HG02885 (cell line): Measurements from ENCODE around the gene TMIGD3.

Experiments
- ATAC-seq: cut with Tn5 transposase; IDR thresholded peaks from one replicate; pipeline ENCODE4 v1.9.1; 2021; ENCODE audit warnings: mild to moderate bottlenecking; ENCODE audit not compliant: unreplicated experiment, poor library complexity

The TMIGD3 gene

DNA sequence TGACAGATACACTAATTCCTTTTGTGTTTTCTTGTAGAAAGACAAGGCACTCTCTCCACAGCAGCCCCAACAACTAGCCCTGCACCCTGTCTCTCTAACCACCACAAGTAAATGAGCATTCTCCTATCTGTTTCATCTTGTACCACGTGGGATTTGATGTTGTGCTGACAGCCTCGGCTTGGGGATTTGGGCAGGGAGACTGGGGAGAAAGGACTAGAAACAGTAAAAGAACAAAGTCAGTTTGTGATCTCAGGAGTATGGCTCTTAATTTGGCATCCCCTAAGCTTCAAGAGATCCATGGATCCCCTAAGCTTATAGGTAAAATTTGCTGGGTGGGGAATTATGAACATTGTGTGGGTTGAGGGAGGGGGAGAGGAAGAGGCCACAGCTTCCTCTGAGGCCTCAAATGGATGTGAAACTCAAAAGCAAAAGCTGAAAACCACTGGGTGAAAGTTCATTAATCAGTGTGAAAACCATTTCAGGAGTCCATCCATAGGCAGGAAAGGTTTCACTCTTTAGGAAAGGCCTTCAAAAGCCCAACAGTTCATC, 26.6 kb downstream of the TMIGD3 start:
- ATAC-seq, result peak; percentile 85

DNA sequence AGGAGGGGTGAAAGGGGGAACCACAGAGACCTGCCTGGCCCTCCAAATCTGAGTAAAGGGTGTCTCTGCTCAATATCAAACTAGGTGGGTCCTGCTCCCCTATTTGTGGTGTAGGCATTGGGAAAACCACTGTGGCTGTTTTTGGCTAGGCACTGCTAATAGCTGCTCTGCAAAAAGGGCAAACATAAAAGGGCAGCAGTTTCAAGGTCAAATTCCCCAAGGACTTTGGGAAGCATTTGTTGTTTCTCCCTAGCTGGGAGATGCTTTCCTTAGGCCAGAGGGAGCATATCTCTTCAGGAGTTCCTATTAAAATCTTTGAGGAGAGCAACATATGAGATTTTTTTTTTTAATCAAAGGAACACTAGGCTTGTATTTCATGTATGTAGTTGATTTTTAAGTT, 27.2 kb downstream of the TMIGD3 start:
- ATAC-seq, result no peak

DNA sequence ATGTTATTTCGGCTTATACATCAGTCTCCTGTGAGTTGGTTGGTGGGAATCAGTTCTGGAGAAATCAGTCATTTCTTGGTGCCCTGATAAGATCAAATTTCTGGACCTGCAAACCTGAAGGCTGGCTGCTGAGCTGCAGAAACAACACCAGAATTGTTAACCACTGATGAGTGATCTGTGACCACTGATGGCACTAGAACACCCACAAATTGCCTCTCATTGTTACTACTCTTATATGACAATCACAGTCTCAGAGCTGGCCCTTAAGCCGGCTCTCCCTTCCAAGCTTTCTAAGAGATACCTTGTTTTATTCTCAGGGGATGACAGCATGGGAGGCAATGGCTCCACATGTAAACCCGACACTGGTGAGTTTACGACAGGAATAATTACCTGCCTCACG, 27.7 kb downstream of the TMIGD3 start:
- ATAC-seq, result no peak

DNA sequence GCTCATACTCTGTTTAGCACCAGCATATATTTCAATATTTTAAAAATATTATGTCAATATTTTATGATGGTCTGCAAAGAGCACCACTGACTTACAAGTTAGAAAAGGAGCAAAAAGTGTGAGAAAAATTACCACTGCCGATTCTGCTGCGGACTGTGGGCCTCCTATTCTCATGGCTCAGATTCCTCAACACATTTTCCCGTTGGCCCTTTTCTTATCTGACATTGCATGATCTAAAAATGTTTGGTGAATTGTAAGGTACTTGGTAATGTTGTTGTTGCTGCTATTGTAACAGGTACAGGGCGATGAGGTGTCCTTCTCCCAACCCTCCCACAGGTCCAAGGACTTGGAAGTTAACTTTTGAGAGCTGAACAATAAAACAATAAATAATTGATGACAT, 28.9 kb downstream of the TMIGD3 start:
- no peak for ATAC-seq

DNA sequence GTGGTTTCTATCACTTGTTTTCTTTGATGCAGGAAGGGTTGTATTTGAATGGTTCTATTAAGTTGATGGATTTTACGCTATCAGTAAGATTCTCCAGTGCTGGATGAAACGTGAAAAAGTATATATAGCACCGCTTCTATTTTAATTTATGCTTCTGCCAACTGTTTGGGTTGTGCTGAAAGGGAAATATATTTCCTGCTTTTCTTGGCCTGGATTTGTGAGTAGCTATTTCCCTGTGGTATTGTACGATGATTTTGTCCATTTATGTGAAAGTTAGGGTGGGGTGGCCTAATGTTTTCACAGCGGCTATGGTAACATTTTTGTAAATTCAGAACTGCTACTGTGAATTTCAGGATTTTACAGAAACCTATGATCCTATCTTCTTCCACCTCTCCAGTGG, 29.3 kb downstream of the TMIGD3 start:
- ATAC-seq, result no peak

DNA sequence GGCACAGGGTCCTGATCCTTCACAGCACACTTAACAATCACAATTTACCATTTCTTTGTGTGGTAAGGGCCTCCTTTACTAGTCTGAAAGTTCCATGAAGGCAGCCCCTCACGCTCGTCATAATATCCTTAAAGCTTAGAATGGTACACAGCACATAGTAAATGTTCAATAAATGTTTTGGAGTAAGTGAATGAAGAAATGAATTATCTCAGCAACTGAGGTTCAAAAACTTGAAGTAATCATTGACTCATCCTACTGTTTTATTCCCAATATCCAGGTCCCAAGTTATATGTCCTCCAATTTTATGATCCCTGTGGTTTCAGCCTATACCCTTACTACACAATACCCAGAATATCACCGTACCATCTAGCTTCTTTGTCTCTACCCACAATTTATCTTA, 31.9 kb downstream of the TMIGD3 start:
- no peak for ATAC-seq

DNA sequence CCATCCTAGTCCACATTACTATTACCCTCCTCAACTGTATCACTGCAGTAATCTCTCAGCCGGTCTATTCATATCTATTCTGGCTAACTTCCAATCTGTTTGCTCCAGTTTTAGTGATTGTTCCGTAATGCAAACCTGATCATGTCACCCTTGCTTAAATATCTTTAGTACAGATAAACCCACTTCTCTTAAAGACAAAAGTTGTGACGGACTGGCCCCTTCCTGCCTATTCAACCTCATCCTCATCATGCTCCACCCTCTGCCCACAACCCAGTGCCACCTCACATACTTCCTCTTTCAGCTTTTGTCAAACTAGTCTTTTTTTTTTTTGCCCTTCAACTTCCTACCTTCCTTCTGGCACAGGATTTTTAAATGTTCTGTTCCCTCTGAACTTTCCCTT, 32.4 kb downstream of the TMIGD3 start:
- ATAC-seq, result no peak

DNA sequence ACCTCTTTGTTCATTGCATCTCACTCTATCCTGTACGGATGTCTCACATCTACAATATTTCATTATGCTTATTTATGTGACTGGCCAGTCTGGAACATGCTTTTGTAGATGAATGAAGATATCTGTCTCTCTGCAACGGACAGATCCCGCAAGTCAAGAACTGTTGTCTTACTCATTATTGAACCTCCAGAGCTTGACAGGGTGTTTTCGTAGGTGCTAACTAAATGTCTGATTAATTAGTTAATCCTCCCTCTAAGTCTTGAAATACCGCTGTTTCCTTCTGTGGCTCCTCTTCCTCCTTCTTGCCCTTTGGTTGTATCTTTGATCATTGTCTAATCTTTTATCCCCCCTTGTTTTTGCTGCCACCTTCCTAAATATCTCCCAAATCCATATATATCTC, 32.8 kb downstream of the TMIGD3 start:
- no peak for ATAC-seq

DNA sequence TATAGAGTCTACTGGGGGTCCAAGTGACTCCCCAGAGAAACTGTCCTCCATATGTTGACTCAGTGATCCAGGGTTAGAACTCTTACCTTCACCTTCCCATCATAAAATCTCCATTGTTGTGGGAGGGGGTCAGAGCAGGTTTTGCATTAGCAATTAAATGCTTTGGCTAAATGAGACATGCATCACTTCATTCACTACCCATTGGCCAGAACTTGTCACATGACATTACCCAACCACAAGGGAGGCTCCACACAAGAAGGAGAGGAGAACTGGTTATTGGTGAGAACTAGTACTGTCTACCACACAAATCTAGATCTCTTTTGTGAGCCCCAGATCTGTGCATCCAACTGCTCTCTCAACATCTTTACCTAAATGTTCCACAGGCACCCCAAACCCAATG, 33.9 kb downstream of the TMIGD3 start:
- ATAC-seq, result no peak

DNA sequence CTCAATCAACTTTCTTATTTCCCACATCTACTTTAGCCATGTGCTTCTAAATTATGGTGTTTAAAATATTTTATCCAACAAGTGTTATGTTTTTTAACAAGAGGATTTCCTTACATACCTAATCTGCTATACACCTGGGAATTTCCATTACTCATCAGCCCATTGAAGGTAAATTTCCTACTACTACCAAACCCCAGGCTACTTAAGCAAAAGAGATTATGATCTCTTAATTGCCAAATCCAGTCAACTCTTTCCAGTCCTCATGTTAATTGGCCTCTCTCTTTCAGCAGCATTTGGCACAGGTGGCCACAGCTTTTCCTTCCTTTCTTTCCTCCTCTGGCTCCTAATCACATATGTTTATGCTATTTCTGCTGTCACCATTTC, 34.7 kb downstream of the TMIGD3 start:
- ATAC-seq, result no peak

DNA sequence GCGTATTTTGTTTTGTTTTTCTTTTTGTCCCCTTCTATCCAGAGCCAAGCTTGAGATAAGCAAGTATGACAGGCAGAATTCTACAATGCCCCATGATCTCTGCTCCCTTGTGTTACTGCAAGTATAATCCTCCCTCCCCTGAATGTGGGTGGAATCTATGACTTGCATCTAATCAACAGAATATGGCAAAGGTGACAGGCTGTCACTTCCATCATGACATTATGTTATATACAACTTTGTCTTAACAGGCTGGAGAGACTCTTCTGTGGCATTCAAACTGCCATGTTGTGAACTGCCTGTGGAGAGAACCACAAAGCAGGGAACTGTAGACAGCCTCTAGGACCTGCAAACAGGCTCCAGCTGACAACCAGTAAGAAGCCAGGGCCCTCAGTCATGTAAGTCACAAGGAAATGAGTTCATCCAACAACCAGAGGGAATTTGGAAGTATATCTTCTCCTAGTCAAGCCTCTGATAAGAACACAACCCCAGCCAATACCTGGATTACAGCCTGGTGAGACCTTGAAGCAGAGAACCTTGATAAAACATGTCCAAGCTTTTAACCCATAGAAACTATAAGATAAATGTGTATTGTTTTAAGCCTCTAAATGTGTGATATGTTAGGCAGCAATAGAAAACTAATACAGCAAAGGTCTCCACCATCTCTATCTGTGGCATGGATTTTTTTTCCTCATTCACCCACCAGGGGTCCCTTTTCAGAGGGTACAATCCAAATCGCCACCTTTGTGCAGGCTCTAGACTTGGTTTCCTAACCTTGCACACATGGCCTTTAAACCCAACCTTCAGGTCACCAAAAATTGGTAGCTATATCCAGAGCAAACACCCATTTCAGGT, 35.3 kb downstream of the TMIGD3 start:
- no peak for ATAC-seq

DNA sequence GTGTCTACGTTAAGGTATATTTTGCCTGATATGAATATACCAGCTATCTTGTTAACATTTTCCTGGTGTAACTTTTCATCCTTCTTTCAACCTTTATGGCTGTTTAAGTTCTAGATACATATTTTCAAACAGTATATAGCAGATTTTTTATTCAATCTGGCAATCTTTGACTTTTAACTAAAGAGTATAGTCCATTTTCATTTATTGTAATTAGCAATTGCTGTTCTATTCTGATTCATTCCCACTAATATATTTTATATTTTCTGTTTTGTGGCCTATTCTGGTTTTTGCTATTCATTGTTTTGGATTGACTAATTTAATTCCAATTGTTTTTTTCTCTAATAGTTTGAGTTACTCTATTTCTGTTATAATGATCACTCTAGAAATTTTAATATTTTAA, 37.0 kb downstream of the TMIGD3 start:
- ATAC-seq, result no peak

DNA sequence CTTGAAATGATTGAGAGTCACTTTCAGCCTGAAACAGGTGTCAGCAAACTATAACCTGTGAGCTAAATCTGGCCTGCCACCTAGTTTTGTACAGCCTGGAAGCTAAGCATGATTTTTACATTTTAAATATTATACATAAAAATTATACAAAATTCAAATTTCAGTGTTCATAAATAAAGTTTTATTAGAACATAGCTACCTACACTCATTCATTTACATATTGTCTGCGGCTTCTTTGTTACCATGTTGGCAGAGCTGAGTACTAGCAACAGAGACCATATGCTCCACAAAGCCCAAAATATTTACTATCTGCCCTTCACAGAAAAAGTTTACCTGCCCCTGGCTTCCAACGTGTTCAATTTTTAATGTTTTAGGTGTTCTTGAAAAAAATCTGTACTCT, 37.7 kb downstream of the TMIGD3 start:
- ATAC-seq, result no peak

DNA sequence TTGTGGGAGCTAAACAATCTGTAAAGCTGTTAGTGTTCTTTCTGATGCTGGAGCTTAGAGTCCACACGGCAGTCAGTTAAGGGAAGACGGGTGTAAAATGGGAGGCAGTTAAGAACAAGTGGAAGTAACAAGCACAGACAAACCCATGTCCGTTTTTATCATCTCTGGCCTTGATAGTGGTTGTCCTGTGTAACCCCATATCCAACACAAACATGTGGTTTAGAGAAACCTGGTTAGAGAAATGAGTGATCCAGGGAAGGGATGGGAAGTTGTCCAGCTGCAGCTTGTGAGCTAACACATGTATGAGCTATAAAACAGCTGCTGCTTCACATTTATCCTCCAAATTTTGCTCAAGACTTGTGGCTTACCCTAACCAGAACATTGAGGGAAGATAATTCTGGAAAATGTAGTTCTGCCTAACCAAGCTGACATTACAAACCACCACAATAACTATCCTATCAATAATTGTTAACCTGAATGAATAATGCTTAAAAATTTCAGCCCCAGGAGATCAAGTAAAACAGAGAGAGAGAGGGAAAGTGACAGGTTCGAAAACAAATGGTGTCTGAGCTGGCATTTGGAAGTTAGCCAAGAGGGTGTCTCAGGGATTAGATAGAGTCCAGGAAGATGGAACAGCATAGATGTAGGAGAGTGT, 40.3 kb downstream of the TMIGD3 start:
- no peak for ATAC-seq

DNA sequence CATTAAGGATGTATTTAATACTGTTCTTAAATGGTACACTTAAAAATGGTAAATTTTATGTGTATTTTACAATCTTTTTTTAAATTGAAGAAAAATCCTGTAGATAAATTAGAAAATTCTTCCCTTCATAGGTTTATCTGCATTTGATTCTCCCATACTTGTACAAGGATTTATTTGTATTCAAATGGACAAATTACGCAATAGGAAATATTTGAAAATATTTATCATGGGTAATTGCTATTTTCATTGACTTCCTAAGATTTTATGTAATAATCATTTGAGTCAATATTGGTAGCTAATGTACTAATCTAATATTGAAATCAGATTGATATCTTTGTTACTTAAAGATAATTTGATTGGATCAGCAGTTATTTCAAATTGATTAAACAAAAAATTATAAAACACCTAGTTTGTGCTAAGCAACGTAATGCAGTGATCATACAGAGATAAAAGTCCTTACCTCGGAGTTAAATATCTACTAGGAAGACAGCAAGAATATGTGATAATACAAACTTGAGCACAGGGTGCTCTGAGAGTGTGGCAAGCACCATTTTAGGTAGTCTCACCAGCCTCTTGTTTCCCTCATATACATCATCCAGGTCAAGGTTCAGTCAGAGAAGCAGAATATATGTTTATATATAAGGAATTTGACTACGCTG, 40.9 kb downstream of the TMIGD3 start:
- no peak for ATAC-seq

DNA sequence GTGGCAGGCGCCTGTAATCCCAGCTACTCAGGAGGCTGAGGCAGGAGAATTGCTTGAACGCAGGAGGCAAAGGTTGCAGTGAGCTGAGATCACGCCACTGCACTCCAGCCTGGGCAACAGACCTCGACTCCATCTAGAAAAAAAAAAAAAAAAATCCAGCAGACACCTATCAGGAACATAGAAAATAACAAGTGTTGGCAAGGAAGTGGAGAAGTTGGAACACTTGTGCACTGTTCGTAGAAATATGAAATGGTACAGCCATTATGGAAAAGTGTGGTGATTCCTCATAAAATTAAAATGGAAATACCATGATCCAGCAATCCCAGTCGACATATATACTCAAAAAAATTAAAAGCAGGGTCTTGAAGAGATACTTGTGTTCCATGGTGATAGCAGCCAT, 41.7 kb downstream of the TMIGD3 start:
- ATAC-seq, result no peak

DNA sequence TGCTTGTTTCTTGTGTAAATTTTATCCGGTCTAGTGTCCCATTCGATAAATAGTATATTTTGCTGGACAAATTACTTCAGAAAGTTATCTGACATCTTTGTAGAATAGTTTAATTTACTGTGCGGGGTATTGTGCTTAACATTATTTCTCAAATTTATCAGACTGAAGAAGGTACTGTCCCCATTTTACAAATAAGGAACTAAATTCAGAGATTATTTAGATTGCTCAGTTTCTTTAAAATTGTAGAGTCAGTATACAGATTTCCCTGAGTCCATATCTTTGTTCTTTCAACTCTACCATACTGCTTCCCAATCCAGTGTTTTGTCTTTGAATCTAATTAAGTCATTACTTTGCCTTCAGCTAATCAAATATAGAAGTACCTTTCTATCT, 47.8 kb downstream of the TMIGD3 start:
- ATAC-seq, result no peak

DNA sequence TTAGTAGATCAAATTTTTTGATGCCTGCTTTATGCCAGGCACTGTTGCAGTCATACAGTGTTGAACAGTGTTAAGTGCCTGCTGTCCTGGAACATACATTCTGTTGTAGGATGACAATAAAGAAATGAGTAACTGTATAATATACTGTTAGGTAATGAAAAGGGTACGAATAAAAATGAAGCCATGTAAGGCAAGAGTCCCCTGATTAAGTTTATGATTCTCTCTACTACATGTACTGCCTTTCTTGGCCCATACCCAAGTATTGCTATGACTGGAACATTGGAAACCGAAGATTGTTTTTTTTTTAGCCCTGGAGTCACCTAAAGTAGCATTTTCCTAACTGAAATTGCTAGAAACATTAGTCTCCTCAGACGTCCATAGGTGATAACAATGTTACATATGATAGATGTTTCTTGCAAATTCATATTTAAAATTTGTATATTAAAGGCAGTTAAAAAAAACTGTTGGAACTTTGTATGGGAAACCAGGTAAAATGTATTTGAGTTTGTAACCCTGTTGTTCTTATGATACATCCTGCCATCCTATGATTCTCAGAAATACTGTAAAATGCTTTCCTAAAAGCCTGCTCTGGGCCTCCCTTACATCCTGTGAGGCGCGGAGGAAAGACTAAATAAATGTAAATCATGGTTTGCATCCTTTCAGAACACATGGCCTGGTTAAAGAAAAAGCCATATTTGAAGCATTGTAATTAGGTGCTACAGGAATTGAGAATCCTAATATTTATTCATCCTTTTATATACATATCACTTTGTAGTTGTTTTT, 48.4 kb downstream of the TMIGD3 start:
- no peak for ATAC-seq

DNA sequence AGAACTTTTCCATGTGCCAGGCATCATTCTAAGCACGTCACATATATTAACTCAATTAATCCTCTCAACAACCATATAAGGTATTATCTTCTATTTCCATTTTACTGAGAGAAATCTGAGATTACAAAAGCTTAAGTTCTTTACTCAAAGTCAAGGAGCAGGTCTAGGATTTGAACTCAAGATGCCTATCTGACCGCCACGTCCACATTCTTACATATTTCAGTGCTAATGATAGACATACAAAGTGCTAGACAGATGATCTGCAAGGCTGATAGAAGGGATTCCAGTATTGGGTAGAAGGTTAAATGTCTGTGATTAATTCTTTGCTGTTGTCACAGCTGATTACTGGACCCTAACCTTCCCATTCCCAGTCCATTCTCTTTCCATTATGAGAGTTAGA, 49.7 kb downstream of the TMIGD3 start:
- no peak for ATAC-seq

DNA sequence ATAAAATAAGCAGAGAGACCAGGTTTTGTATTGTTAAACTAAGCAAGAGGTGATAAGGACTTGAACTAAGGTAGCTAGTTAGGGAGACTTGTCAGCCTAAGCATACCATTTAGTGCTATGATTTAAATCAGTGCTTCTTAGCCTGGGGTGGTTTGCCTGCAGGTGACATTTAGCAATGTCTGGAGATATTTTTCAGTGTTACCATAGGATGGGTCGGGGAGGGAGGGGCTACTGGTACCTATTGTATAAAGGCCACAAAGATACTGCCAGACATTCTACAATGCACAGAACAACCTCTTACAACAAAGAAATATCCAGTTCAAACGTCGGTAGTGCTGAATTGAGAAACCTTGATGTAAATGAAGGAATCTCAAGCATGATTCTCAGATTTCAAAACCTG, 50.9 kb downstream of the TMIGD3 start:
- ATAC-seq, result no peak

DNA sequence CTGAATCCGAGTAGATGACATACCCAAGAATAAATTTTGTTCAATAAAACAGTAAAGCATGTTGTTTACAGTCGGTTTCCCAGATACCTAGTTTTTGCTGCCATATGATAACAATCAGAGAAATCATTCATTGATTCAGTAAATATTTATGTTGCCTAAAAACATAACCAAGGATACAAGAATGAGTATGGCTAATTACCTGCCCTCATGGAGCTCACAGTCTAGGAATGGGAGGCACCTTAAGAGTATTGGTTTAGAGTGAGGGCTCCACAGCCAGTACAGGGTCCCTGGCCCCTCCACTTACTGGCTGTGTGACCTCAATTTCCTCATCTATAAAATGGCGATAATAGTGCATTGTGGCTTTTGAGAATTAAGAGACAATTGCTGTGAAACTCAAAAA, 53.2 kb downstream of the TMIGD3 start:
- ATAC-seq, result no peak
